Measurements from ENCODE around the gene OPN3. TPM values are rescaled to one million over a fixed set of nuclear protein-coding genes. Genes with fewer than 3 reads are reported as not detected.

OPN3 gene
- total RNA-seq, 2 donors from 2014 or later: 6.3 to 9.9 TPM

GRCh38 chr1:241679404-241679803 lies 39.2 kb upstream of the OPN3 start:
- no peak for DNase-seq (ENCODE audit: low spot score)
- Histone ChIP-seq H3K9me3 (no peaks in the 10 kb centered on the region), H3K27me3 (no peaks in the 10 kb centered on the region), H3K4me3 (no peak overlapping the region), H3K27ac (no peak overlapping the region), H3K36me3 (no peaks in the 10 kb centered on the region), H3K4me1 (no peaks in the 10 kb centered on the region)
- TF ChIP-seq, protein P1, sequence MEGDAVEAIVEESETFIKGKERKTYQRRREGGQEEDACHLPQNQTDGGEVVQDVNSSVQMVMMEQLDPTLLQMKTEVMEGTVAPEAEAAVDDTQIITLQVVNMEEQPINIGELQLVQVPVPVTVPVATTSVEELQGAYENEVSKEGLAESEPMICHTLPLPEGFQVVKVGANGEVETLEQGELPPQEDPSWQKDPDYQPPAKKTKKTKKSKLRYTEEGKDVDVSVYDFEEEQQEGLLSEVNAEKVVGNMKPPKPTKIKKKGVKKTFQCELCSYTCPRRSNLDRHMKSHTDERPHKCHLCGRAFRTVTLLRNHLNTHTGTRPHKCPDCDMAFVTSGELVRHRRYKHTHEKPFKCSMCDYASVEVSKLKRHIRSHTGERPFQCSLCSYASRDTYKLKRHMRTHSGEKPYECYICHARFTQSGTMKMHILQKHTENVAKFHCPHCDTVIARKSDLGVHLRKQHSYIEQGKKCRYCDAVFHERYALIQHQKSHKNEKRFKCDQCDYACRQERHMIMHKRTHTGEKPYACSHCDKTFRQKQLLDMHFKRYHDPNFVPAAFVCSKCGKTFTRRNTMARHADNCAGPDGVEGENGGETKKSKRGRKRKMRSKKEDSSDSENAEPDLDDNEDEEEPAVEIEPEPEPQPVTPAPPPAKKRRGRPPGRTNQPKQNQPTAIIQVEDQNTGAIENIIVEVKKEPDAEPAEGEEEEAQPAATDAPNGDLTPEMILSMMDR (IDR thresholded peaks at IDR 0.05): no peak

- no peaks in the 10 kb centered on the region for H3K4me1 ChIP-seq
- H3K9me3 ChIP-seq: no peaks in the 10 kb centered on the region
- no peak for DNase-seq (ENCODE audit: low spot score)
- TF ChIP-seq, protein P1 (IDR thresholded peaks at IDR 0.05): no peak
- no peaks in the 10 kb centered on the region for H3K36me3 ChIP-seq
- H3K27me3 ChIP-seq: no peaks in the 10 kb centered on the region
- H3K27ac ChIP-seq: no peak overlapping the region
- H3K4me3 ChIP-seq: no peak overlapping the region
Measured at GRCh38 chr1:241678536-241678935, 38.4 kb upstream of the OPN3 start.

DNA sequence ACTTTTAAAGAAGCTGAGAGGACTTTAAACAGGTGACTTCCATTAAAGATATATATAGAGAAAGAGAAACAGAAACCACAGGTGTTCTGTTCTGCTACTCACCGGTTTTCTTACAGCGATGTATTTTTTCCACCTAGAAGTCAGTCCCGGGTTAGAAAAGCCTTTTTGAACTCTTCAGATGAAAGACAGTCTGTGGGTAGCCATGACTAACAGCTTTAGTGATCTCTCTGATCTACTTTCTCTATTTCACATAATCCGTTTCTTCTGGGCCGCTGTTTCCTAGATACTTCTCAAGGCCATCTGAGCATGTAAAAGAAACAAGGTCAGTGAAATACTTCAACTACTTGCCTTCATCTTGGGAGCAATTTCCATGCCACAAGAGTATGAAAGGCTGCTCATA lies 37.0 kb upstream of the OPN3 start:
- no peak for DNase-seq (ENCODE audit: low spot score)
- H3K4me3 ChIP-seq: no peak overlapping the region
- no peaks in the 10 kb centered on the region for H3K9me3 ChIP-seq

GRCh38 chr1:241675983-241676382 lies 35.8 kb upstream of the OPN3 start:
- TF ChIP-seq, protein P1 (IDR thresholded peaks at IDR 0.05): no peak
- Histone ChIP-seq H3K9me3 (no peaks in the 10 kb centered on the region), H3K36me3 (no peaks in the 10 kb centered on the region), H3K4me3 (no peak overlapping the region), H3K4me1 (no peaks in the 10 kb centered on the region), H3K27me3 (no peaks in the 10 kb centered on the region), H3K27ac (no peak overlapping the region)
- DNase-seq (ENCODE audit: low spot score): no peak

More for the DNA sequence above, 37.0 kb upstream of the OPN3 start:
- no peaks in the 10 kb centered on the region for H3K36me3 ChIP-seq
- H3K27me3 ChIP-seq: no peaks in the 10 kb centered on the region
- no peaks in the 10 kb centered on the region for H3K4me1 ChIP-seq
- H3K27ac ChIP-seq: no peak overlapping the region
- TF ChIP-seq, protein P1 (IDR thresholded peaks at IDR 0.05): no peak

GRCh38 chr1:241674805-241675384 lies 34.7 kb upstream of the OPN3 start:
- Histone ChIP-seq H3K27me3 (no peaks in the 10 kb centered on the region), H3K9me3 (no peaks in the 10 kb centered on the region), H3K36me3 (no peaks in the 10 kb centered on the region), H3K27ac (no peak overlapping the region), H3K4me1 (no peaks in the 10 kb centered on the region), H3K4me3 (no peak overlapping the region)
- no peak for DNase-seq (ENCODE audit: low spot score)
- TF ChIP-seq, protein P1 (IDR thresholded peaks at IDR 0.05): no peak

DNA sequence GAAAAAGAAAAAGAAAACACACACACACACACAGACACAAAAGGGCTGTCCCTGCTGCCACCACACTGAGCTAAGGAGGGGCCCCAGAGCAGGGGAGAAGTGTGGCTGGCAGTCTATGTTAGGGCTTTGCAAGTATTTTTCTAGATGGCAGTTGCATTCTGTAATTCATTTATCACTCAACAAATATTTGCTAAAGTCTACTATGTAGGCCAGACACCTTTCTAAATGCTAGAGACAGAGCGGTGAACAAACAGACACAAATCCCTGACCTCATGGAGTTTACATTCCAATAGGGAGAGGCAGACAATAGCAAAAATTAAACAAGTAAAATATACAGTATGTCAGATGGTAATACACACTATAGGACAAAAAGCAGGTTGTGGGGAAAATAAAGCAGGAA lies 32.1 kb upstream of the OPN3 start:
- Histone ChIP-seq H3K27ac (no peak overlapping the region), H3K9me3 (no peaks in the 10 kb centered on the region), H3K27me3 (no peaks in the 10 kb centered on the region), H3K4me3 (no peak overlapping the region), H3K4me1 (no peaks in the 10 kb centered on the region), H3K36me3 (no peaks in the 10 kb centered on the region)
- DNase-seq (ENCODE audit: low spot score): no peak
- TF ChIP-seq, protein P1 (IDR thresholded peaks at IDR 0.05): no peak

Data from right atrium auricular region (tissue), 2 donors.